Naive thymus-derived CD4-positive, alpha-beta T cell (primary cell): ENCODE data around the gene OLFML2A. TPM values are rescaled to one million over a fixed set of nuclear protein-coding genes. Genes with fewer than 3 reads are reported as not detected.

ENCODE experiments used
- ATAC-seq: fragments of 150-1000 bp; cut with Tn5 transposase; 2 replicates; pipeline ENCODE4 v1.10.0; 2021; ENCODE audit warnings: mild to moderate bottlenecking, moderate library complexity
- CTCF ChIA-PET: fragments of 350-600 bp; sonication (Branson Sonifier 250); formaldehyde crosslinking; loops from one replicate; lab custom pipeline; 2021; ENCODE audit warnings: antibody characterized with exemption; lab: Charles Lee
- POLR2A ChIA-PET: fragments of 350-600 bp; sonication (Branson Sonifier 250); formaldehyde crosslinking; loops from one replicate; lab custom pipeline; 2021; ENCODE audit warnings: antibody characterized with exemption, inconsistent platforms; lab: Charles Lee
- DNase-seq, 9 donors: peaks; one replicate each; pipeline versions ENCODE4 v3.0.0 to v3.0.0-alpha.2; 2020 to 2022; ENCODE audit warnings: mixed read lengths in 1 of 9
- H3K27ac ChIP-seq: one replicate; pipeline ENCODE4 v1.7.0; 2013; ENCODE audit warnings: mild to moderate bottlenecking, low read depth, low read length, moderate library complexity
- H3K27me3 ChIP-seq, 2 donors: one replicate each; pipeline ENCODE4 v1.7.0; 2013; ENCODE audit warnings: low read length in 2 of 2, mild to moderate bottlenecking in 2 of 2, moderate library complexity in 2 of 2; ENCODE audit not compliant: control insufficient read depth in 2 of 2, insufficient read depth in 2 of 2
- H3K36me3 ChIP-seq, 3 experiments: 1 replicate in 2 of 3; 2 replicates in 1 of 3; pipeline ENCODE4 v1.7.0; 2013; ENCODE audit warnings: low read length in 3 of 3, mild to moderate bottlenecking in 3 of 3, moderate library complexity in 1 of 3; ENCODE audit not compliant: insufficient read depth in 3 of 3, control insufficient read depth in 2 of 3
- H3K4me1 ChIP-seq, 2 donors: one replicate each; pipeline ENCODE4 v1.7.0; 2013; ENCODE audit warnings: low read length in 2 of 2, mild to moderate bottlenecking in 2 of 2, moderate library complexity in 1 of 2; ENCODE audit not compliant: control insufficient read depth in 2 of 2, insufficient read depth in 2 of 2
- H3K4me3 ChIP-seq: 2 replicates; pipeline ENCODE4 v1.7.0; 2013; ENCODE audit warnings: mild to moderate bottlenecking, low read length
- H3K9me3 ChIP-seq, 3 experiments: 1 replicate in 2 of 3; 2 replicates in 1 of 3; pipeline ENCODE4 v1.7.0; 2013; ENCODE audit warnings: low read length in 3 of 3; ENCODE audit not compliant: control insufficient read depth in 2 of 3
- H3K27ac Mint-ChIP-seq, 9 donors: one replicate each; pipeline ENCODE4 v1.8.0; 2020 to 2022; ENCODE audit warnings: mixed read lengths in 9 of 9, mild to moderate bottlenecking in 8 of 9, moderate library complexity in 5 of 9, inconsistent platforms in 2 of 9
- H3K27me3 Mint-ChIP-seq, 5 donors: one replicate each; pipeline ENCODE4 v1.8.0; 2021 to 2022; ENCODE audit warnings: mixed read lengths in 5 of 5, mild to moderate bottlenecking in 1 of 5
- H3K36me3 Mint-ChIP-seq, 5 donors: one replicate each; pipeline ENCODE4 v1.8.0; 2020 to 2022; ENCODE audit warnings: mixed read lengths in 5 of 5, mild to moderate bottlenecking in 3 of 5, inconsistent platforms in 1 of 5
- H3K4me1 Mint-ChIP-seq, 7 donors: one replicate each; pipeline ENCODE4 v1.8.0; 2020 to 2022; ENCODE audit warnings: mixed read lengths in 7 of 7, mild to moderate bottlenecking in 3 of 7, inconsistent platforms in 1 of 7
- H3K4me3 Mint-ChIP-seq, 10 donors: one replicate each; pipeline ENCODE4 v1.8.0; 2020 to 2022; ENCODE audit warnings: mild to moderate bottlenecking in 10 of 10, mixed read lengths in 10 of 10, moderate library complexity in 6 of 10, inconsistent platforms in 2 of 10
- H3K9me3 Mint-ChIP-seq, 11 donors: one replicate each; pipeline ENCODE4 v1.8.0; 2020 to 2022; ENCODE audit warnings: mixed read lengths in 11 of 11, mild to moderate bottlenecking in 4 of 11, inconsistent platforms in 1 of 11, moderate library complexity in 1 of 11
- intact Hi-C, 2 donors: fragments of 100-400 bp; cut with micrococcal nuclease; formaldehyde crosslinking; loops; one replicate each; pipeline ENCODE4 v1.15.1; 2023
- polyA plus RNA-seq, 2 donors: library from polyadenylated mRNA; unstranded; fragments of 300-500 nt; fragmentation: Illumina TruSeq; gene quantifications; one replicate each; pipeline ENCODE4 v1.2.3, GENCODE V29; 2021
- total RNA-seq, 6 experiments: library from RNA in 5 of 6; stranded (reverse) in 5 of 6; gene quantifications; 1 replicate in 5 of 6; 2 replicates in 1 of 6; pipeline ENCODE4 v1.2.3 and lab custom pipeline; 2021 to 2026

The OLFML2A gene
- total and polyA plus RNA-seq, 7 experiments from 2014 or later = 0.51 TPM; not detected in 6

- Histone ChIP-seq H3K4me1 (no peaks in the 10 kb centered on the region), H3K4me3 (no peak overlapping the region), H3K27ac (no peak overlapping the region), H3K27me3 (peaks cover 3 to 8% of the 10 kb centered on the region in 2 donors), H3K36me3 (no peaks in the 10 kb centered on the region), H3K9me3 (no peaks in the 10 kb centered on the region)
- ATAC-seq (no peak), DNase-seq (no peak)
- no peak overlapping the region for H3K4me3 Mint-ChIP-seq
- no peak overlapping the region for H3K27ac Mint-ChIP-seq
- peaks cover 78 to 89% (median 86%) of the 10 kb centered on the region in 5 donors for H3K27me3 Mint-ChIP-seq
- intact Hi-C loops = no loop called here
- ChIA-PET CTCF (no interaction called here), POLR2A (no interaction called here)
- H3K36me3 Mint-ChIP-seq = no peaks in the 10 kb centered on the region
- H3K9me3 Mint-ChIP-seq = no peaks in the 10 kb centered on the region
- H3K4me1 Mint-ChIP-seq = no peaks in the 10 kb centered on the region
These were observed 18.2 kb upstream of the OLFML2A start for GRCh38 chr9:124758691-124759090.

- H3K36me3 ChIP-seq = no peaks in the 10 kb centered on the region
- Mint-ChIP-seq H3K27me3 (peaks cover 80 to 92% (median 85%) of the 10 kb centered on the region in 5 donors), H3K27ac (no peak overlapping the region), H3K4me3 (no peak overlapping the region), H3K4me1 (no peaks in the 10 kb centered on the region), H3K36me3 (no peaks in the 10 kb centered on the region), H3K9me3 (no peaks in the 10 kb centered on the region)
- H3K27me3 ChIP-seq = peaks cover 3 to 8% of the 10 kb centered on the region in 2 donors
- no peaks in the 10 kb centered on the region for H3K9me3 ChIP-seq
- intact Hi-C loops = no loop called here
- H3K27ac ChIP-seq = no peak overlapping the region
- POLR2A ChIA-PET = no interaction called here
- ATAC-seq (no peak), DNase-seq (no peak)
- CTCF ChIA-PET = no interaction called here
- H3K4me3 ChIP-seq = no peak overlapping the region
- no peaks in the 10 kb centered on the region for H3K4me1 ChIP-seq
These were observed 17.6 kb upstream of the OLFML2A start for GRCh38 chr9:124759327-124759726.

- no peaks in the 10 kb centered on the region for H3K36me3 Mint-ChIP-seq
- Histone ChIP-seq H3K4me1 (no peaks in the 10 kb centered on the region), H3K27ac (no peak overlapping the region), H3K9me3 (no peaks in the 10 kb centered on the region), H3K4me3 (no peak overlapping the region), H3K27me3 (peaks cover 3 to 7% of the 10 kb centered on the region in 2 donors), H3K36me3 (no peaks in the 10 kb centered on the region)
- POLR2A ChIA-PET = no interaction called here
- H3K4me1 Mint-ChIP-seq = no peaks in the 10 kb centered on the region
- ATAC-seq (no peak), DNase-seq (no peak)
- no peak overlapping the region for H3K4me3 Mint-ChIP-seq
- CTCF ChIA-PET = interaction anchor here (1.4 kb wide), 1 partner anchor 10 kb away, joined by 3 read pairs; the partner anchor contains the start of gene NR6A1
- H3K27me3 Mint-ChIP-seq = peaks cover 68 to 91% (median 77%) of the 10 kb centered on the region in 5 donors
- H3K9me3 Mint-ChIP-seq = no peaks in the 10 kb centered on the region
- intact Hi-C loops = loop anchor here in 1 of 2 donors (10.0 kb wide), 1 partner anchor 984 kb away; the partner anchor contains the start of gene PBX3
- no peak overlapping the region for H3K27ac Mint-ChIP-seq
These were observed 16.2 kb upstream of the OLFML2A start for GRCh38 chr9:124760719-124761118.

- H3K4me3 Mint-ChIP-seq = no peak overlapping the region
- H3K27me3 ChIP-seq = peaks cover 3 to 4% of the 10 kb centered on the region in 2 donors
- H3K9me3 Mint-ChIP-seq = no peaks in the 10 kb centered on the region
- no peaks in the 10 kb centered on the region for H3K36me3 Mint-ChIP-seq
- no peak overlapping the region for H3K27ac ChIP-seq
- H3K4me3 ChIP-seq = no peak overlapping the region
- H3K27me3 Mint-ChIP-seq = peaks cover 67 to 91% (median 76%) of the 10 kb centered on the region in 5 donors
- ATAC-seq (no peak), DNase-seq (no peak)
- no peaks in the 10 kb centered on the region for H3K4me1 ChIP-seq
- ChIA-PET POLR2A (no interaction called here), CTCF (interaction anchor here (1.4 kb wide), 1 partner anchor 10 kb away, joined by 3 read pairs; the partner anchor contains the start of gene NR6A1)
- H3K36me3 ChIP-seq = no peaks in the 10 kb centered on the region
- H3K9me3 ChIP-seq = no peaks in the 10 kb centered on the region
- H3K4me1 Mint-ChIP-seq = no peaks in the 10 kb centered on the region
- intact Hi-C loops = loop anchor here in 1 of 2 donors (10.0 kb wide), 1 partner anchor 984 kb away; the partner anchor contains the start of gene PBX3
- no peak overlapping the region for H3K27ac Mint-ChIP-seq
These were observed 15.7 kb upstream of the OLFML2A start for GRCh38 chr9:124761196-124761595.

GRCh38 chr9:124761710-124762109 is 15.2 kb upstream of the OLFML2A start:
- ChIA-PET CTCF (interaction anchor here (1.4 kb wide), 1 partner anchor 9 kb away, joined by 3 read pairs; the partner anchor contains the start of gene NR6A1), POLR2A (no interaction called here)
- Mint-ChIP-seq H3K36me3 (no peaks in the 10 kb centered on the region), H3K4me3 (no peak overlapping the region), H3K27me3 (peaks cover 67 to 91% (median 76%) of the 10 kb centered on the region in 5 donors), H3K27ac (no peak overlapping the region), H3K9me3 (no peaks in the 10 kb centered on the region), H3K4me1 (no peaks in the 10 kb centered on the region)
- ATAC-seq (no peak), DNase-seq (no peak)
- H3K36me3 ChIP-seq = no peaks in the 10 kb centered on the region
- H3K4me1 ChIP-seq = no peaks in the 10 kb centered on the region
- intact Hi-C loops = loop anchor here in 1 of 2 donors (10.0 kb wide), 1 partner anchor 983 kb away; the partner anchor contains the start of gene PBX3
- H3K9me3 ChIP-seq = no peaks in the 10 kb centered on the region
- no peak overlapping the region for H3K27ac ChIP-seq
- no peak overlapping the region for H3K4me3 ChIP-seq
- peaks cover 4 to 6% of the 10 kb centered on the region in 2 donors for H3K27me3 ChIP-seq

GRCh38 chr9:124762633-124763032 is 14.3 kb upstream of the OLFML2A start:
- DNase-seq (no peak), ATAC-seq (no peak)
- Histone ChIP-seq H3K9me3 (no peaks in the 10 kb centered on the region), H3K27ac (no peak overlapping the region), H3K4me3 (no peak overlapping the region), H3K36me3 (no peaks in the 10 kb centered on the region), H3K4me1 (no peaks in the 10 kb centered on the region), H3K27me3 (peaks cover 5 to 8% of the 10 kb centered on the region in 2 donors)
- H3K27ac Mint-ChIP-seq = no peak overlapping the region
- intact Hi-C loops = loop anchor here in 1 of 2 donors (10.0 kb wide), 1 partner anchor 982 kb away; the partner anchor contains the start of gene PBX3
- CTCF ChIA-PET = no interaction called here
- no peaks in the 10 kb centered on the region for H3K9me3 Mint-ChIP-seq
- H3K4me1 Mint-ChIP-seq = no peaks in the 10 kb centered on the region
- no peaks in the 10 kb centered on the region for H3K36me3 Mint-ChIP-seq
- no peak overlapping the region for H3K4me3 Mint-ChIP-seq
- POLR2A ChIA-PET = interaction anchor here (1.0 kb wide), 1 partner anchor 12 kb away, joined by 4 read pairs; no protein-coding TSS in a partner anchor
- peaks cover 67 to 91% (median 74%) of the 10 kb centered on the region in 5 donors for H3K27me3 Mint-ChIP-seq
